T-helper 2 cell treated with Interferon-gamma antibody and Interleukin-4, amounts not matched to agents 5 μg/mL and 100 μg/mL, for 36 hours (primary cell): ENCODE data around the gene TEAD1.

Experiments
- DNase-seq: peaks from one replicate; pipeline ENCODE4 v3.0.0; 2021; ENCODE audit warnings: low spot score
- H3K27ac Mint-ChIP-seq: one replicate; pipeline ENCODE4 v1.8.0; 2021; ENCODE audit warnings: mild to moderate bottlenecking, mixed read lengths
- H3K27me3 Mint-ChIP-seq: one replicate; pipeline ENCODE4 v1.8.0; 2021; ENCODE audit warnings: low read depth, mixed read lengths
- H3K36me3 Mint-ChIP-seq: one replicate; pipeline ENCODE4 v1.8.0; 2021; ENCODE audit warnings: low read depth, mixed read lengths
- H3K4me1 Mint-ChIP-seq: one replicate; pipeline ENCODE4 v1.8.0; 2021; ENCODE audit warnings: low read depth, mixed read lengths
- H3K4me3 Mint-ChIP-seq: one replicate; pipeline ENCODE4 v1.8.0; 2022; ENCODE audit warnings: mild to moderate bottlenecking, moderate library complexity, mixed read lengths
- H3K9me3 Mint-ChIP-seq: one replicate; pipeline ENCODE4 v1.8.0; 2021; ENCODE audit warnings: mixed read lengths

The TEAD1 gene

DNA sequence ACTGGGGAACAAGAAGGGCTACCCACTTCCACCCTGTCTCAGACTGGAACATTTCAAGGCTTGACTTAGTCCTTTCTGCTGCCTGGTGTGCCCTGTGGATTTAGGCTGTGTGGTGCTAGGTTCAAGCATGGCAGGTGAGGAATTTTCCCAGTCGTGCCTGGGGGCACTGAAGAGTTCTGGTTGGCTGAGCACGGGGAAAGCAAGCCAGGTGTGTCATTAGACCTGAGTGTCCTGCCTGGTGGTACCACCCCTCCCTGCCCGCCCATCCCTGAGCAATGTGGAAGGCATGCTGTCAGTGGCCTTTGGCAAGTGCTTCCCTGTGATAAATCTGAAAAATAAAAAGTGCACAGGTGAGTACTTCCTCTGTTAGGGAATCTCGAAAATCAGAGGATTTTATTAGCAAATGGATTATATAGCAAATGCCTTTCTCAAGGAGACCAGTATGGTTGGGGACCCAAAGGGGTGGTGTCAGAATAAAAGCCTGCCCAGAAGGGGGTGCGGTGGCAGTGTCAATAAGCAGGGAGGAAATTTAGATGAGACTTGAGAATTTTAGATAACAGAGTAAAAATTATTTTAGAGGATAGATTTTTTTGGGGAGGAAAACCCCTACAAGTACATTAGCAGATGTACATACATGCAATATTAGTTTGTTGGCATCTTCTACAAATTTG lies 22.8 kb downstream of the TEAD1 start:
- no peak overlapping the region for H3K4me3 Mint-ChIP-seq
- H3K27me3 Mint-ChIP-seq: peaks cover 83% of the 10 kb centered on the region
- no peaks in the 10 kb centered on the region for H3K36me3 Mint-ChIP-seq
- no peak for DNase-seq
- H3K27ac Mint-ChIP-seq: no peak overlapping the region
- peaks cover 8% of the 10 kb centered on the region for H3K4me1 Mint-ChIP-seq
- H3K9me3 Mint-ChIP-seq: no peaks in the 10 kb centered on the region

- Mint-ChIP-seq H3K27me3 (peaks cover 81% of the 10 kb centered on the region), H3K9me3 (no peaks in the 10 kb centered on the region), H3K27ac (no peak overlapping the region), H3K36me3 (no peaks in the 10 kb centered on the region), H3K4me3 (no peak overlapping the region), H3K4me1 (peaks cover 8% of the 10 kb centered on the region)
- DNase-seq: no peak
Observed at GRCh38 chr11:12698048-12698447, 23.8 kb downstream of the TEAD1 start.

GRCh38 chr11:12701811-12702592 lies 27.8 kb downstream of the TEAD1 start:
- Mint-ChIP-seq H3K27ac (no peak overlapping the region), H3K9me3 (no peaks in the 10 kb centered on the region), H3K4me3 (no peak overlapping the region), H3K27me3 (peaks cover 63% of the 10 kb centered on the region), H3K4me1 (peaks cover 2% of the 10 kb centered on the region), H3K36me3 (no peaks in the 10 kb centered on the region)
- no peak for DNase-seq

DNA sequence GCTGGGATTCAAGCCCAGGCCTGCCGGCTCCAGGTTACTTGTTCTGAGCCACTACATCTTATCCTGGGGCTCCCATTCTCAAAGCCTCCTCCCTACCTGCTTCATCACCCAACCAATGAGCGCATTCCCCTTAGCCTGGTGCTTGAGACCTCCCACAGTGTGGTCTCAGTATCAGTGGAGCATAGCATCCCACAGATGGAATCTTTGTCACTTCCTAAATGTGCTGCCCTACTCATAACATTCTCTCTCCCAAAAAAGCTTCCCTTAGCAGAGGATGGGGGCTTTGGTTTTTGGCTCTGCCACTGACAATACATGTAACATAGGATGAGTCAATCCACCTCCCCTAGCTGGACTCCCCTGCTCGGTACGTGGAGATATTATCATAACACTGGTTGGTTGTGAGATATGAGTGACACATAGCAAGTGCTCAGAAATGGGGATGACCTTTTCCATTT lies 28.8 kb downstream of the TEAD1 start:
- no peak for DNase-seq
- Mint-ChIP-seq H3K4me1 (peaks cover 2% of the 10 kb centered on the region), H3K27me3 (peaks cover 64% of the 10 kb centered on the region), H3K27ac (no peak overlapping the region), H3K36me3 (no peaks in the 10 kb centered on the region), H3K4me3 (no peak overlapping the region), H3K9me3 (no peaks in the 10 kb centered on the region)

DNA sequence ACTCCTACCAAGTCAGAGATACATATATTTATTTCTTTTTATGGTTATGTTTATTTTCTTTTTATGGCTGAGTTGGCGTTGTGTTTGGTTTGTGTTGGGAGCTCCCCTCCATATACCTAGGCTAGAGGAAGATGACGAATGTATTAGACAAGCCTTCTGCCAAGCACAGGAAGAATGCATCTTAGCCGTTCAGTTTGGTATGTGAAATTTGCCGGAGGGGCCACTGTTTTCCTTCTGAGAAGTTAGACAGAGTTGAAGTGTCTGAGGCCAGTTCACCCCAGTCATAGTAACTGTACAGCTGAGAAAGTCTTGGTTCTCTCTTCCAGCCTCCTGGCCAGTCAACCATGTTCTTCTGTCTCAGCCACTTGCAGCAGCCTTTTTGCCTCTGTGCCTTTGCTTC lies 29.8 kb downstream of the TEAD1 start:
- H3K27me3 Mint-ChIP-seq: peaks cover 58% of the 10 kb centered on the region
- DNase-seq: no peak
- no peaks in the 10 kb centered on the region for H3K9me3 Mint-ChIP-seq
- no peaks in the 10 kb centered on the region for H3K4me1 Mint-ChIP-seq
- H3K36me3 Mint-ChIP-seq: no peaks in the 10 kb centered on the region
- no peak overlapping the region for H3K27ac Mint-ChIP-seq
- no peak overlapping the region for H3K4me3 Mint-ChIP-seq

DNA sequence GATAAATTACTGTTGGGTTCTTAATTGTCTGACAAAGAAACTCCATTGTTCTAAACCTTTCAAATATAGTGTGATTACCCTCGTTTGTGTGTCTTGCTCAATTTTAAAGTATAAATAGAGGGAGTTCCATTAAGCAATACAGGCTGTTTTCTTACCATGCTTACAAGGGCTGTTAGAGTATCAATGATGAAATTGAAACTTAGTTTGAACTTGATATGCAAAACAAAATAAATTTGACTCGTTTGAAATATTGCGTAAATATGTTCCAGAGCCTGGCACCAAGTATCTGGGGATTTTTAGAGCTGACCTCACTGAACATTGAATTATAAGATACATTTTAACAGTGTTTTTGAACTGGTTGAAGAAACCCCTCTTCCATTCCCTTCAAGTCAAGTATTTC lies 31.7 kb downstream of the TEAD1 start:
- Mint-ChIP-seq H3K4me1 (no peaks in the 10 kb centered on the region), H3K9me3 (no peaks in the 10 kb centered on the region), H3K27me3 (peaks cover 54% of the 10 kb centered on the region), H3K4me3 (no peak overlapping the region), H3K27ac (no peak overlapping the region), H3K36me3 (no peaks in the 10 kb centered on the region)
- no peak for DNase-seq

DNA sequence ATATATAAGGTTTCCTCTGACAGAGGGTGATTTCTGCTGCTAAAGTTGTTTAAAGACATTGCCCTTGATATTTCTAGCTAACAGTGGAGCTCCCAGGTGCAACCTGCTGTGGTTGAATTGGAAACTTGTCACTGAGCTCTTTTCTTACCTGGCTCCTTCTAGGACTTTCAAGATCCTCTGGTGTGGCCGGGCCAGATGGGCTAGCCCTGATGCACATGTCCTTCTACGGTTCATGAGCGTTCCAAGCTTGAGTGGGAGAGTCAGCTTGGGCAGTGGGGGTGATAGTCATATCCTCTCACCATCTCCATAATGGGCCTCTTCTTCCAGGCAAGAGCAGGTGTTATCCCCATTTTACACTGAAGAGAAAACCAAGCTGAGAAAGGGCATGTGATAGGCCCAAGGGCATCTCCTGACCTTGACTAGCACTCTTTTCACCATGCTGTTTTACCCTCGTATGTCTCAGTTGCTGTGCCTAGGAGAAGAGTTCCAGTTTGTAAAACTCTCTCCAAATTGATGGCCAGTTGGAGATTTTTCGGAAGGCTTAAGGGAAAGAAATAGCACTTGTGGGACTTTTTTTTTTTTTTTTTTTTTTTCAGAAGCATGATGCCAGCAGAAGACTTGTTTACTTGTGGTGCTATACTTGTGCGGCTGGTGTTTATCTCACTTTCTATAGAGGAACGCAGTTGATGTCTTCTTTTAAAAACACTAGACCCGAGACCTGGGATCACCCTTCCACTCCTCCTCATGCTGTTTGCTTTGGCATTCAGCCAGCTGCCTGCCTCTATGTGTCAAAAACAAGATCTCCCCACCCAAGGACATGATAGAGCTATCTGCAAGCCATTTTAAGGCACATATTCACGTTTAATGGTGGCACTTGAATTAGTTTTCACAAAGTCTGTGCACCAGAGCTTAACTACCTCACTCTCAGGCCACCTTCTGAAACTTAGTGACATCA lies 32.6 kb downstream of the TEAD1 start:
- no peak for DNase-seq
- no peaks in the 10 kb centered on the region for H3K4me1 Mint-ChIP-seq
- no peaks in the 10 kb centered on the region for H3K9me3 Mint-ChIP-seq
- no peak overlapping the region for H3K27ac Mint-ChIP-seq
- H3K36me3 Mint-ChIP-seq: no peaks in the 10 kb centered on the region
- peaks cover 51% of the 10 kb centered on the region for H3K27me3 Mint-ChIP-seq
- H3K4me3 Mint-ChIP-seq: no peak overlapping the region

- Mint-ChIP-seq H3K4me3 (no peak overlapping the region), H3K9me3 (no peaks in the 10 kb centered on the region), H3K27ac (no peak overlapping the region), H3K36me3 (no peaks in the 10 kb centered on the region), H3K4me1 (no peaks in the 10 kb centered on the region), H3K27me3 (peaks cover 52% of the 10 kb centered on the region)
- no peak for DNase-seq
Observed at GRCh38 chr11:12707500-12707880, 33.3 kb downstream of the TEAD1 start.

GRCh38 chr11:12711496-12711895 lies 37.3 kb downstream of the TEAD1 start:
- peaks cover 60% of the 10 kb centered on the region for H3K27me3 Mint-ChIP-seq
- H3K27ac Mint-ChIP-seq: no peak overlapping the region
- H3K36me3 Mint-ChIP-seq: no peaks in the 10 kb centered on the region
- no peaks in the 10 kb centered on the region for H3K4me1 Mint-ChIP-seq
- H3K4me3 Mint-ChIP-seq: no peak overlapping the region
- DNase-seq: no peak
- no peaks in the 10 kb centered on the region for H3K9me3 Mint-ChIP-seq

GRCh38 chr11:12712132-12712531 lies 37.9 kb downstream of the TEAD1 start:
- Mint-ChIP-seq H3K9me3 (no peaks in the 10 kb centered on the region), H3K27ac (no peak overlapping the region), H3K4me1 (peaks cover under 1% of the 10 kb centered on the region), H3K36me3 (no peaks in the 10 kb centered on the region), H3K27me3 (peaks cover 63% of the 10 kb centered on the region), H3K4me3 (no peak overlapping the region)
- DNase-seq: no peak

GRCh38 chr11:12715131-12715530 lies 40.9 kb downstream of the TEAD1 start:
- Mint-ChIP-seq H3K27ac (no peak overlapping the region), H3K4me3 (no peak overlapping the region), H3K9me3 (no peaks in the 10 kb centered on the region), H3K36me3 (no peaks in the 10 kb centered on the region), H3K4me1 (peaks cover 12% of the 10 kb centered on the region), H3K27me3 (peaks cover 68% of the 10 kb centered on the region)
- DNase-seq: no peak

- H3K4me1 Mint-ChIP-seq: peaks cover 12% of the 10 kb centered on the region
- H3K4me3 Mint-ChIP-seq: no peak overlapping the region
- no peaks in the 10 kb centered on the region for H3K9me3 Mint-ChIP-seq
- peaks cover 70% of the 10 kb centered on the region for H3K27me3 Mint-ChIP-seq
- H3K27ac Mint-ChIP-seq: no peak overlapping the region
- no peaks in the 10 kb centered on the region for H3K36me3 Mint-ChIP-seq
- no peak for DNase-seq
Observed at GRCh38 chr11:12715941-12716340, 41.7 kb downstream of the TEAD1 start.

- Mint-ChIP-seq H3K9me3 (no peaks in the 10 kb centered on the region), H3K36me3 (no peaks in the 10 kb centered on the region), H3K27ac (no peak overlapping the region), H3K4me3 (no peak overlapping the region), H3K4me1 (peaks cover 12% of the 10 kb centered on the region), H3K27me3 (peaks cover 76% of the 10 kb centered on the region)
- no peak for DNase-seq
Observed at GRCh38 chr11:12716816-12717215, 42.6 kb downstream of the TEAD1 start.

- H3K36me3 Mint-ChIP-seq: no peaks in the 10 kb centered on the region
- DNase-seq: peak; percentile 53
- no peak overlapping the region for H3K27ac Mint-ChIP-seq
- no peak overlapping the region for H3K4me3 Mint-ChIP-seq
- peaks cover 12% of the 10 kb centered on the region for H3K4me1 Mint-ChIP-seq
- peaks cover 76% of the 10 kb centered on the region for H3K27me3 Mint-ChIP-seq
- no peaks in the 10 kb centered on the region for H3K9me3 Mint-ChIP-seq
Observed at GRCh38 chr11:12717851-12718291, 43.6 kb downstream of the TEAD1 start.
